DOHH2 (cell line): ENCODE data around the gene JAG2.

ENCODE experiments used
- H3F3A ChIP-seq: fragments of 200-600 bp; sonication (generic), shearing (Covaris generic); 2 replicates; pipeline ENCODE4 v1.6.0; 2016; ENCODE audit warnings: antibody characterized with exemption, mild to moderate bottlenecking; ENCODE audit not compliant: control insufficient read depth, insufficient read depth
- H3K27ac ChIP-seq: fragments of 200-600 bp; sonication (generic); 2 replicates; pipeline ENCODE4 v1.5.1; 2014; ENCODE audit warnings: low read depth, mild to moderate bottlenecking, low read length, moderate library complexity
- H3K27me3 ChIP-seq: fragments of 200-600 bp; sonication (generic); 2 replicates; pipeline ENCODE4 v1.6.1; 2014; ENCODE audit warnings: mild to moderate bottlenecking, low read length, mixed read lengths; ENCODE audit not compliant: control insufficient read depth
- H3K36me3 ChIP-seq: fragments of 200-600 bp; sonication (generic); 2 replicates; pipeline ENCODE4 v1.6.1; 2014; ENCODE audit warnings: mild to moderate bottlenecking, low read length, moderate library complexity, mixed read lengths; ENCODE audit not compliant: control insufficient read depth
- H3K4me1 ChIP-seq: fragments of 200-600 bp; sonication (generic); 2 replicates; pipeline ENCODE4 v1.6.1; 2014; ENCODE audit warnings: mild to moderate bottlenecking, low read length, mixed read lengths; ENCODE audit not compliant: control insufficient read depth
- H3K4me2 ChIP-seq: fragments of 200-600 bp; sonication (generic); 2 replicates; pipeline ENCODE4 v1.6.0; 2014; ENCODE audit warnings: mild to moderate bottlenecking, low read length, moderate library complexity
- H3K4me3 ChIP-seq: fragments of 200-600 bp; sonication (generic); 2 replicates; pipeline ENCODE4 v1.5.1; 2014; ENCODE audit warnings: mild to moderate bottlenecking, low read length, mixed read lengths
- H3K79me2 ChIP-seq: fragments of 200-600 bp; sonication (generic); 2 replicates; pipeline ENCODE4 v1.6.1; 2014; ENCODE audit warnings: mild to moderate bottlenecking, low read length, mixed read lengths; ENCODE audit not compliant: control insufficient read depth
- H3K9me2 ChIP-seq: fragments of 200-600 bp; sonication (generic); replicated peaks from 2 replicates; pipeline ENCODE4 v1.6.1; 2014; ENCODE audit warnings: mild to moderate bottlenecking, low read length, mixed read lengths; ENCODE audit not compliant: control insufficient read depth
- H3K9me3 ChIP-seq: fragments of 200-600 bp; sonication (generic); 2 replicates; pipeline ENCODE4 v1.6.1; 2014; ENCODE audit warnings: antibody characterized with exemption, low read length, mixed read lengths; ENCODE audit not compliant: control insufficient read depth, insufficient read depth
- H4K20me1 ChIP-seq: fragments of 200-600 bp; sonication (generic); 2 replicates; pipeline ENCODE4 v1.6.0; 2014; ENCODE audit warnings: low read depth, mild to moderate bottlenecking, antibody characterized with exemption, low read length, moderate library complexity; ENCODE audit not compliant: control insufficient read depth, insufficient read depth
- EZH2phosphoT487 ChIP-seq: fragments of 200-600 bp; sonication (generic); IDR thresholded peaks from 2 replicates; pipeline ENCODE4 v1.6.1; 2017; ENCODE audit warnings: borderline replicate concordance, mild to moderate bottlenecking, antibody characterized with exemption, low read length, moderate library complexity, mixed read lengths
- TF ChIP-seq, protein P1 (sequence below): fragments of 200-600 bp; sonication (generic); IDR thresholded peaks from one replicate; pipeline ENCODE4 v1.5.1; 2014; ENCODE audit warnings: antibody characterized with exemption, mild to moderate bottlenecking, low read depth, low read length; ENCODE audit not compliant: poor library complexity, severe bottlenecking

The JAG2 gene

DNA sequence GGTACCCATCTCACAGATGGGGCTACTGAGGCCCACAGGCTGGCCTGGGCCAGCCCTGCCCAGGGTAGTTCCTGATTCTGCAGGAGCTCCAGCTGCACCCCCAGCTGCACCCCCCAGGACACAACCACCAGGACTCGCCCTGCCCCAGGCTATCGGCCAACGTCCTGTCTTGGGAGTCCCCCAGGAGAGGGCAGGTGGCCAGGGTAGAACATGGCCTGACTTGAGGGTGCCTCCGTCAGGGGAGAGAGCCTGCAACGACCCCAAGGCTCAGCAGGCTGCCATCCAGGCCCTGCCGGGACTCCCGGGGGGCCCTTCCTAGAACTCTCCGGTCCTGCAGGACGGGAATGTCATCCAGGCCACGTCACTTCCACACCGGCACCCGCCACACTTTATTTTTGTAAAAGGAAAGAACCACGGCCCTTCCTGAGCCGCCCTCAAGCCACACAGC is 15.8 kb downstream of the JAG2 start:
- no peaks in the 10 kb centered on the region for H3K79me2 ChIP-seq
- H3K4me2 ChIP-seq, result no peak overlapping the region
- no peak overlapping the region for H3K27ac ChIP-seq
- H3K9me3 ChIP-seq, result no peaks in the 10 kb centered on the region
- TF ChIP-seq EZH2phosphoT487, result no peak
- TF ChIP-seq, protein P1, sequence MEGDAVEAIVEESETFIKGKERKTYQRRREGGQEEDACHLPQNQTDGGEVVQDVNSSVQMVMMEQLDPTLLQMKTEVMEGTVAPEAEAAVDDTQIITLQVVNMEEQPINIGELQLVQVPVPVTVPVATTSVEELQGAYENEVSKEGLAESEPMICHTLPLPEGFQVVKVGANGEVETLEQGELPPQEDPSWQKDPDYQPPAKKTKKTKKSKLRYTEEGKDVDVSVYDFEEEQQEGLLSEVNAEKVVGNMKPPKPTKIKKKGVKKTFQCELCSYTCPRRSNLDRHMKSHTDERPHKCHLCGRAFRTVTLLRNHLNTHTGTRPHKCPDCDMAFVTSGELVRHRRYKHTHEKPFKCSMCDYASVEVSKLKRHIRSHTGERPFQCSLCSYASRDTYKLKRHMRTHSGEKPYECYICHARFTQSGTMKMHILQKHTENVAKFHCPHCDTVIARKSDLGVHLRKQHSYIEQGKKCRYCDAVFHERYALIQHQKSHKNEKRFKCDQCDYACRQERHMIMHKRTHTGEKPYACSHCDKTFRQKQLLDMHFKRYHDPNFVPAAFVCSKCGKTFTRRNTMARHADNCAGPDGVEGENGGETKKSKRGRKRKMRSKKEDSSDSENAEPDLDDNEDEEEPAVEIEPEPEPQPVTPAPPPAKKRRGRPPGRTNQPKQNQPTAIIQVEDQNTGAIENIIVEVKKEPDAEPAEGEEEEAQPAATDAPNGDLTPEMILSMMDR, result no peak
- no peaks in the 10 kb centered on the region for H3F3A ChIP-seq
- no peaks in the 10 kb centered on the region for H3K4me1 ChIP-seq
- no peaks in the 10 kb centered on the region for H3K36me3 ChIP-seq
- H4K20me1 ChIP-seq, result no peaks in the 10 kb centered on the region
- H3K4me3 ChIP-seq, result no peak overlapping the region
- no peaks in the 10 kb centered on the region for H3K9me2 ChIP-seq
- no peaks in the 10 kb centered on the region for H3K27me3 ChIP-seq

DNA sequence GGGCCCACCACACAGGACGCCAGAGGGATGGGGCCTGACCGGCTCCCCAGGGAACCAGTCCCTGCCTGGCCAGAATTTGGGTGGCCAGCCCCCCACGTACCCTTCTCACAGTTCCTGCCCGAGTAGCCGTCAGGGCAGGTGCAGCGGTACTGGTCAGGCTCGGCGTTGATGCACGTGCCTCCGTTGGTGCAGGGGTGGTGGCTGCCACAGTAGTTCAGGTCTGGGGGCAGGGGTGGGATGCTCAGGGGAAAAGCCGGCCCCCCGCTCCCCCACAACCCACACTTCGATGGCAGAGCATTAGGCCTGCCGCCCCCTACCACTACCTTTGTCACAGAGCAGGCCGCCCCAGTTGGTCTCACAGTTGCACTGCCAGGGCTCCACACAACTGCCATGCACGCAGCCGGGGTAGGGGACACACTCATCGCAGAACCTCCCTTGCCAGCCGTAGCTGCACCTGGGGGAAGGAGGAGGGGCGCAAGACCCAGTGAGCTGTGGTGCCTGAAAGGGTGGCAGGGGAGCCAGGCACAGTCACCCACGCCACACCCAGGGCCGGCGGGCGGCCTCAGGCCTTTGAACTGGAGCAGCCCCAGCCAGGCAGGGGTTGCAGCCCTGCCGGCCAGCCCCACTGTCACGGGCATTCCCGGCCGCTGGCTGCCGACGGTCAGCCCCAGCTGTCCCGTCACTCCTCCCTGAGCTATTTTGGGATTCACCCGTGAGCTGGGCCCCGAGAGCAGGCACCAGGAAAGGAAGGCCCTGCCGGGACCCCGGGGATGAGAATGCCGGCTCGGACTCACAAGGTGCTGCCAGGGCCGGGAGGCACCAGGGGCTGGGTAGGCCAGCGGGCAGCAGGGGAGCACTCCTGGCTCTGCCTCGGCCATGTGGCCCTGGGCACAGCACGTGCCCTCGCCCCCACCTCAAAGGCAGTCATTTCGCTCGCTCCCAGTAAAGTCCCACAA is 16.5 kb downstream of the JAG2 start:
- Histone ChIP-seq H3F3A (no peaks in the 10 kb centered on the region), H4K20me1 (no peaks in the 10 kb centered on the region), H3K9me3 (no peaks in the 10 kb centered on the region), H3K27me3 (no peaks in the 10 kb centered on the region), H3K27ac (no peak overlapping the region), H3K4me1 (no peaks in the 10 kb centered on the region), H3K79me2 (no peaks in the 10 kb centered on the region), H3K4me2 (no peak overlapping the region), H3K9me2 (no peaks in the 10 kb centered on the region), H3K36me3 (no peaks in the 10 kb centered on the region), H3K4me3 (no peak overlapping the region)
- TF ChIP-seq, protein P1, result no peak
- no peak for TF ChIP-seq EZH2phosphoT487

DNA sequence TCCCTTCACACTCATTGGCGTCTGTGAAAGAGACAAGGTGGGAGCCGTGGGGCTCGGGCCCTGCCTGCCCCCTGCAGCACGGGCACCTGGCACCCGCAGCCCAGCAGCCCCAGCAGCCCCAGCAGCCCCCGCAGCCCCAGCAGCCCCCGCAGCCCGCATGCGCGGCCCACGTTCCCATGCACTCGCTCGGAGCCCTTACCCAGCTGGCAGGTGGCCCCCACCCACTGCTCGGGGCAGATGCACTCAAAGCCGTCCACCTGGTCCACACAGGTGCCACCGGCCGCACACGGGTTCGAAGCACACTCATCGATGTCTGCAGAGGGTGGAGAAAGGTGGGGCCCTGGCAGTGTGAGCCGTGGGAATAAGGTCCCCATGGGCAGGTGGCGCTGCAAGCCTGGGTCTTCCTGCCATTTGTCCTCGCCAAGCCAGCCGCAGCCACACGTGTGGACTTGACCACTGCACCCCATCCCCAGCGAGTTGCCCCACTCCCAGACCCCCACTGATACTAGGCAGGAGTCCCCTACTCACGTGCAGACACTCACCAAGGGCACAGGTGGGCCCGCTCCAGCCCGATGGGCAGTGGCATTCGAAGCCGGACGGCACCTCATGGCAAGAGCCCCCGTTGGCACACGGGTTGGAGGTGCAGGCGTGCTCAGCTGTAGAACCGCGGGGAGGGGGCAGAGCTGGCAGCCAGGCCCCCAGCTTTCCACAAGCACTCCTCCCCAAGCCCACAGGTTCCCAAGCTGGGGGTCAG is 17.3 kb downstream of the JAG2 start:
- Histone ChIP-seq H3K27me3 (no peaks in the 10 kb centered on the region), H3K36me3 (no peaks in the 10 kb centered on the region), H4K20me1 (no peaks in the 10 kb centered on the region), H3K27ac (no peak overlapping the region), H3K4me2 (no peak overlapping the region), H3K4me1 (no peaks in the 10 kb centered on the region), H3K4me3 (no peak overlapping the region), H3F3A (no peaks in the 10 kb centered on the region), H3K9me3 (no peaks in the 10 kb centered on the region), H3K9me2 (no peaks in the 10 kb centered on the region), H3K79me2 (no peaks in the 10 kb centered on the region)
- TF ChIP-seq, protein P1, result no peak
- no peak for TF ChIP-seq EZH2phosphoT487
